HG03139 (cell line): ENCODE data around the gene WDR82.

Experiments used
- ATAC-seq: cut with Tn5 transposase; IDR thresholded peaks from one replicate; pipeline ENCODE4 v1.9.1; 2021; ENCODE audit not compliant: unreplicated experiment

Gene WDR82

DNA sequence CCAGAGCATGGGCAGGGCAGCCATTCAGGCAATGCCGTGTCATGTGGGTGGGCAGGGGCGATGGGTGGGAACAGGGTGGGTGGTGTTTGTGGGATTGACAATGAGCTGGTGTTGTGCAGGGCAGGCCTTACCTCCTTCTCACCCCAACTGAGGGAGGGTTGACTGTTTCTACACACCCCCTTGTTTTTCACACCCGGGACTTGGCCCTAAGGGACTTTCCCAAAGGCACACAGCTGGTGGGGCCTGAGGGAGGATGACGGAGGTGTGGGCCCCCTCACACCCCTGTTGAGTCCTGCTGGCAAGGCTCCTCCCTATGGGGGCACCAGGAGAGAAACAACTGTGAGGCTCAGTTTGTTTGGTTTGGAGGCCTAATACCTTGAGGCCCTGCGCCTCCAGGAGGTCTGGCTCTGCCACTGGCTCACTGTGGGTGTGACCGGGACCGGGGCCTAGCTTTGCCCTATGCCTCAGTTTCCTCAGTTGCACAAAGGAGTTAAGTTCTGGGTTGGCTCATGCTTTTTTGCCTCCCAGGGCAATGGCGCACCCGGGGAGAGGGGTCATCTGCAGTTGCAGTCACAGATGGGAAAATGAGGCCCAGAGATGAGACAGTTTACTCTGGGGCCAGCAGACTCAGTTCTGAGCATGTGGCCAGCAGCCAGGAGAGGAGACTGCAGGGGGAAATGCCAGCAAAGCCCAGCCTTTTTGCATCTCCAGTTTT lies 32.6 kb upstream of the WDR82 start:
- no peak for ATAC-seq

DNA sequence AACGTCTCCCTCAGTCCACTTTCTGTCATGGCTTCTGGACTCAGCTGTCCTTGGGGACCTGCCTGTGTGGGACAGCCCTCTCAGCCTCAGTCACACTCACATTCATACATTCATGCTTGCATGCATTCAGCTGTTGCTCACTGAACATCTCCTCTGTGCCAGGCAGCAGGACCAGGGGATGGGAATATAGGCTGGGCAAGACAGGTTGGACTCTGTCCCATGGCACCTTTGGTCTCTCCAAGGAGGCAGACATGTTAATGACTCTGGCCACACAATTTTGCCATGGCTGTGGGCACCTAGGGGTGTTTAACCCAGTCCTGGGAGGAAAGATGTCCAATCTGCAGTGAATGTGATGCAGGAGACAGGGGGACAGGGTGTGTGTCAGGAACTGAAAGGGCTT lies 29.9 kb upstream of the WDR82 start:
- ATAC-seq = no peak

DNA sequence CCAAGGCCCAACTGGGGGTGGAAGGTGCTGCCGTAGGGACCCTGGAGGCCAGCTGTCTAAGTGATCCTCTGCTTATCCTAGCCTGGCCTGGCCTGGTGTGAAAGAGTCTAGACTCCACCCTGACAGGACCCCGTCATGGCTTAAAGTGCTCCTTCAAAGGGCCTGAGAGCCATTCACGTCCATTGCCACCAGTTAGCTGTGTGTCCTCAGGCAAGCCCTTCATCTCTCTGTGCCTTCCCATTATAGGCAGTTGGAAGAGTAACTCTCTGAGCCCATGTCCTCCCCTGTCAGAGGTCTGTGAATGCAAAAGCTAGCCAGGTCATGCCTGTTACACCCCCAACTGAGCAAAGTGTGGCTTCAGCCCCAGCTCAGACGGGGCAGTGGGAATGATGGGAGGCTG lies 28.5 kb upstream of the WDR82 start:
- ATAC-seq = no peak

DNA sequence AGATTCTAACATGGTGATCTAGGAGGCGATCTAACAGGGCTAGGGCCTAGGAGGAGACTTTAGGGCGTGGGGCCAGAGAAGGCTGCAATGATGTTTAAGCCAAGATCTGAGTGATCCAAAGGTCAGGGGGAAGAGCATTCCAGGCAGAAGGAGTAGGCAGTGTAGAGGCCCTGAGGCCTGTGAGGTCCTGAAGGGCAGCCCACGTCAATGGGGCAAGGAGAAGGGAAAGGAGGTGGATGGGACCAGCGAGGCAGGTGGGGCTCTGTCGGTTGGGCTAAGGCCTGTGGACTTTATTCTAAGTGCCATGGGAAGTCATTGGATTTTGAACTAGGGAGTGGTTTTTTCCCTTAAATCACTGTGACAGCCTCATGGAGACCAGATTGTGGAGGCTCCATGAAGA lies 27.5 kb upstream of the WDR82 start:
- ATAC-seq = no peak

DNA sequence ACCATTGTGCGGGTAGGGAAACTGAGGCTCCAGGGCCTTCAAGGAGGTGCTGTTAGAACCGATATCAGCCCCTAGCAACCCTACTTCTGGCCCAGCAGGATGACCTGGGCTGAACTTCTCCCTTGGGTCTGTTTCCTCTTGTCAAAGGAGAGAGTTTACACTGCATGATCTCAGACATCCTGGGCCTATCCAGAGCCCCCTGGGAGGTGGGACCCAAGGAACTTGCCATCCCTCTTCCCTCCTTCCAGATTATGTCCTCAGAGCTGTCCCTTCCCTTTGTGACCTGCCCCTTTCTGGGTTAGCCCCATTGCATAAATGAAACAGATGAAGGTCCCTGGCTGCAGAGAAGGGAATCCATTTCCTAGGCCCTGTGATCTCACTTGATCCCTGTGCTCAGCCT lies 25.4 kb upstream of the WDR82 start:
- no peak for ATAC-seq

DNA sequence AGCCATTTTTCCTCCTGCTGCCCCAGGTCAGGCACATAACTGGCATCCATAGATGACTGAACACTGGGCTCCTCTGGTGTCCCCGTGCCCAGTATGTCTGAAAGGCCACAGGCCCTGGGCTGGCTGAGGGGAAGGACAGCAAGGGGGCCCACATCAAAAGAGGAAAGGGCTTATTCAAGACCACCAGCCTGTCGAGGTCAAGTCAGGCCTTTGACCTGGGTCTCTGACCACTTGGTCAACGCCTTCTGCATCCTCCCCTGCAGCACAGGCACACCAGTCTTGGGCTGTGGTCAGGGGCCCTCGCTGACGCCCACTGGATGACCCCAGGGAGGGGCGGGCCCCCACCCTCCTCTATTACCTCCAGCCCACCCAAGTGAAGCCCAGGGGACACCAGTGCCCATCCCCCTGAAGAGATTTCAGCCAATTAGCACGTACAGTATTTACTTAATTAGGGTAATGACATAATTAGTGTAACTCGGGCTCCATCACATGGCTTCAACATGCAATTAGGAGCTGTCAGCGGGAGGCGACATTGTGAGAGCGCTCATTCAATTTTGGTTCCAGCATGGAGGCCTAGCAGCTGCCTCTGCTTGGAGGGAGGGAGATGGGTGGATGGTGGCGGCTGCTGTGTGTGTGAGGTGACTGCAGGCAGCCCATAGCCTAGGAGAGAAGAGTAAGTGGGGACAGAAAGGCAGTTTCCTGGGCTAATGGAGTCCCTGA lies 24.1 kb upstream of the WDR82 start:
- ATAC-seq = no peak

DNA sequence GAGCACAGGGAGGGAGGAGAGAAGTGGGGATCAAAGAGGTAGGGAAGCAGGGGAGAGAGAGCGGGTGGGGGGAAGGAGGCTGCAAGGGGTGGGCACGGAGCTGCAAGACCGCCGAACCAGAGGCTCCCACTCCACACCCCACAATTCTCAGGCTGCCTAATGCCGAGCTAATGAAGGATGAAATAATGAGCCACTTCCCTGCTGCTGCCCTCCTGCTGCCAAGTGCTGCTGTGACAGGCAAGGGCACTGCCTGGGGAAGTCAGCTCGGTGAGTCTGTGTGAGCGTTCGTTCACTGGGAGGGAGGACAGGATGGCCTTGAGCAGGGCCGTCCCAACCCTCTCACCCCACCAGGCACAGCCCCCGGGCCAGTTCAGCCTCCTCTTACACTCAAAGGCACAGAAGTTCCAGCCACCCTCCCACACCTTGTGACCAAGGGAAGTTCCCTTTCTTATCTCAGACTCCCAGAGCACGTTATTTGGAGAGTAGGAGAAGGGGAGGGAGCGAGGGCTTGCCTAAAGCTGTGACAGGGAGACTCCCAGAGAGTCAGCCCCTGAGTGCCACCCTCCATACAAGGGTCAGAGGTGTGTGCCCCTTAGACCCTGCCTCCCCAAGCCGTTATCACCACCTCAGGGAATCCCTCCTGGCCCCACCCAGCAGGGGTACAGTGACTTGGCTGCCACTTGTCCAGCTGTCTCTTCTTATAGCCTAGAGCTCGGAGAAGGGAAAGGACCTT lies 21.6 kb upstream of the WDR82 start:
- ATAC-seq = no peak

DNA sequence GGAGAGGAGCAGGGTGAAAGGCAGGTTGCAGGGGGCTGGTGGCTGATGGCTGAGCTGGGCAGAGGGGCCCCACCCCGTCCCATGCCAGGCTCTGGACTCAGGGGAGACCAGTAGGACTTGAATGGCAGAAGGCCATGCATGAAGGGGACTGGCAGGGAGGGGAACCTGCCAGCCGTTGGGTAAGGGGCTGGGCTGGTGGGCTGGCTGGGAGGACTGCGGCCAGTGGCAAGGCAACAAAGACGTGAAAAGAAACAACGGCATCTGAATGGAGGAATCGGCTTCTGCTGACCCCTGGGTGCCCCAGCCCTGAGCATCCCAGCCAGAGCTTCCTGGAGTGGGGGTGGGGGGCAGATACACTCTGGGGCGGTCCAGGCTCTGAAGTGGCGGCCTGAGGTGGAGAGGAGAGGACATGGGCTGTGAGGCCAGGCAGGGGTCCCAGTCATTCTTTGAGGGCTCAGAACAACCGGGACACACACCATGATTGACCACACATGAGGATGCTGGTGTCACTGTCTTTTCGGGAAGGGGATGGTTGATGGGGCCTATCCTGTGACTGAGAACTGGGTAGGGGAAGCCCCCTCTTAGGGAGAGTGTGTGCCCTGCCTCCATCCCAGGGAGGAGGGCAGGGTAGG lies 20.9 kb upstream of the WDR82 start:
- no peak for ATAC-seq

DNA sequence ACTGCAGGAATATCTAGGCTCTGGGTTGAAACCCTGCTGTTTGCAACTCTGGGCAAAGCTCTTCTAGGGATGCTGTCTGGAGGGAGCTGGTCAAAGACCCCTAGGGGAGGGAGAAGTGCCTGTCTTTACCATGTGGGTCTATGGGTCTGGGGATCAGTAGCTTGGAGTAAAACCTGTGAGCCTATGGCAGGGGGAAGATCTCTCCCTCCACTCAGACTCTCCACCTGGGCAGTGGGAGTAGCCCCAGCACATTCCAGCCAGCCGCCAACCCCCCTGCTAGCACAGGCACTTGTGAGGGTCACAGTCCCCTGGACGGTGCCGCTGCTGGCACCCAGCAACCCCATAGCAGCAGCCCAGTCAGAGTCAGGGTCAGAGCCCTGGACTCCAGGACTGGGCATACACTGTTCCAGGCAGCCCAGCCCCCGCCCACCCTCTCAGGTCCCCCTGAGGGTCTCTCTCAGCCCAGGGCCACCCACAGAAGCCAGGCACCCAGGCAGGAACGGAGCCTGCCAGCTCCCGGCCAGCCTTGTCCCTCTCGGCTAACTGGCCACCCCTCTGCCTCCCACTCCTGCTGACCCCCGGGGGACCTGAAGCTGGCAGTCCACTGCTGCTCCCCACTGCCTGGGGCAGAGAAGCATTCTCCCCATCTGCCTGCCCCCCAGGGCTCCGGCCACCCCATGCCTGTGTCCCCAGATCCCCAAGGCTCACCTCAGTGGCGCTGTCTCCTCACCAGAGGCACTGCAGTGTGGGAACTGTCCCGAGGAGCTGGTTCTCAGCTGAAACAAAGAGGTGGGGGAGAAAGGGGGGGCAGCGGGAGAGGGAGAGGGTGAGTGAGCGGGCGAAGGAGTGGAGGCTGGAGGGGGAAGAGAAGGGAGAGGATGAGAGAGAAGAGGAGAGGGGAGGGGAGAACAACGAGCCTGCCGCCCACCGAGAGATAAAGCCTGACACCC lies 20.0 kb upstream of the WDR82 start:
- ATAC-seq = no peak

DNA sequence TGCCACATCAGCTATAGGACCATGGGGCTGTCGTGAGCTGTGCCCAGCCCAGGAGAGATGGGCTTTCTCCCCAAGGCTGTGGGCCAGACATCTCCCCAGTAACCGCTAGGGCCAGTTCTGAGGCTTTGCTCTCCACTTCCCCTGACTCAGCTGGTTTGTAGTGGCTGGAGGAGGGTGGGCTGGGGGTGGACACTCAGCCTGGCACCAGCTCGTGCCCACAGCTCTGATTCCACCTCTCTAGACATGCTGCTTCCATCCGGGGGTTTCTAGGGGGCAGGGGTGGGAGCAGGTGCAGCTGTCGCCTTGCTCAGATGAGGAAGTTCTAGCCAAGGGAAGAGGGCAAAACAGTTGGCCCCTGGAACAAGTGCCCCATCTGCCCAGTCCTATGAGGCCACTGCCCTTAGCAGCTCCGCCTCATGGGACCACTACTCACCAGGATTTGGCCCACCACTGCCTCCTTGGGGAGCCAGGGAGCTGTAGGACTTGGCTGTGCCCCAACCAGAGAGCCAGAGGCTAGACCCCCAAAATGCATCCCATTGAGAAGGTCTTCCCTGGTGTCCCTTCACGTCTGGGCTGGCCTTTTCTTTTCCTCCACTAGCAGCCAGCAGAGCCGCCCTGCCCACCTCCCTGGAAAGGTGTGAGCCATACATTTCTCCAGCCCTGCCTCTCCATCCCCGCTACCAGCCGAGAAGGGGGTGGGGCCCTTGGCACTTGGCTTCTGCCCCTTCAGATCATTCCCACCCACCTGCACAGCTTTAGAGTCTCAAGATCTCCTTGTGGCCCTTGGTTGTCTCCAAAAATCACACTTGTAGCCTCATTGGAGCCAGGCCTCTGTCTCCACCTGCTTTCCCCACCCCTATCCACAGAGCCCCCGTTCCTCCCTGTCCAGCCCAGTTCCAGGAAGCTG lies 19.0 kb upstream of the WDR82 start:
- no peak for ATAC-seq

DNA sequence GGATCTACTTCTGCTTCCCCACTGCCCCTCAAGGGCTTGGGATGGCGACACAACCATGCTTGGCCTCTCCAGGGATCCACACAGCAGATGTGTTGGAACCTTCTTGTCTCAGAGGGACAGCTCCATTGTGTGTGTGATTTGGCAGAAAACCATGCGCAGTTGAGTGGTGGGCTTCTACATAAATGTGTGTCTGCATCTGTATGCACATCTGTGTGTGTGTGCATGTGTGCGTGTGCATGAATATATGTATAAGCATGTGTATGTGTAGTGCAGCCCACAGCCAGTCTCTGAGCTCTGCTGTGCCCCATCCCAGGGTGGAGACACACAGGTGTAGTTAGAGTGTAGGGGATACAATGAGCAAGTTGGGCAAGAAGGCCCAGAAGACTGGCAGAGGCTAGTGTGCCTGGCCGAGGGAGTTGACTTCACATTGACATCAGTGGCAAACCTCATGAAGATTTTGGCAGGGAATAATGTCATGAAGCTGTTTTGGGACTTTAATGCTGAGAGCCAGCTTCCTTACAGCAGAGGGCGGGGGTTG lies 17.3 kb upstream of the WDR82 start:
- ATAC-seq = no peak

DNA sequence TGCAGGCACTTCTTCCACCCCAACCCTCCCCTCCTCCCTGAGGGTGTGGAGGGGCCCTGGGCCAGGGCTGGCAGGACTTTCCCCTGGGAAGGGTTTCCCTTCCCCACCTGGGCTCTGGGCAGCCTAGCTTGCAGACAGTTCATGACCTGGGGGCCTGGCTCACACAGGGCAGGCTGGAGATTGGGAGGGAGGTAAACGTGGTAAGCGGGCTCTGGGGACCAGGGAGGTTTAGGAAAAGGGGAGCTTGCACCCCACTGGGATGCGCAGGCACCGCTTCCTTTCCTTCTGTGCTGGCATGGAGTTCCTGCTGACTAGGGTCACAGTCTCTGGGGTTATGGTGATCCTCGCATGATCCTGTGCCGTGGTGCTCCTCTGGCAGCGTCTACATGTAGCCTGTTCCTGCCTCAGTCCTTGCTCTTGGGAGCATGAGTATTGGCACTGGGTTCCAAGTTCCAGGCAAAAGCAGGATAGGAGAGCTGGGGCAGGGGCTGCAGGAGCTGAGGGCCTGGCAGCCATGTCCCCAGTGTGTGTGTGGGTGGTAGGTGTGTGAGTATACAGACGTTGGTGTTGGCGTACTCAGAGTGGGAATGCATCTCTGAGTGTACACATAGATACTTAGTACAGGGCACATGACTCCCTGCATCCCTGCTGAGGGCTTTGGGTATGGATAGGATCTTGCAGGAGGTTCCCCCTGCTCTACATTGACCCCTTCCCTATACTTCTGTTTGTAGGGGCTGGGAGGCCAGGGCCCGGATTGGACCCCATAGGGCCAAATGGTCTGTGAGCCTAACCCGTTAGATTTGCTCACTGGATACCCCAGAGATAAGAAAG lies 16.1 kb upstream of the WDR82 start:
- no peak for ATAC-seq

DNA sequence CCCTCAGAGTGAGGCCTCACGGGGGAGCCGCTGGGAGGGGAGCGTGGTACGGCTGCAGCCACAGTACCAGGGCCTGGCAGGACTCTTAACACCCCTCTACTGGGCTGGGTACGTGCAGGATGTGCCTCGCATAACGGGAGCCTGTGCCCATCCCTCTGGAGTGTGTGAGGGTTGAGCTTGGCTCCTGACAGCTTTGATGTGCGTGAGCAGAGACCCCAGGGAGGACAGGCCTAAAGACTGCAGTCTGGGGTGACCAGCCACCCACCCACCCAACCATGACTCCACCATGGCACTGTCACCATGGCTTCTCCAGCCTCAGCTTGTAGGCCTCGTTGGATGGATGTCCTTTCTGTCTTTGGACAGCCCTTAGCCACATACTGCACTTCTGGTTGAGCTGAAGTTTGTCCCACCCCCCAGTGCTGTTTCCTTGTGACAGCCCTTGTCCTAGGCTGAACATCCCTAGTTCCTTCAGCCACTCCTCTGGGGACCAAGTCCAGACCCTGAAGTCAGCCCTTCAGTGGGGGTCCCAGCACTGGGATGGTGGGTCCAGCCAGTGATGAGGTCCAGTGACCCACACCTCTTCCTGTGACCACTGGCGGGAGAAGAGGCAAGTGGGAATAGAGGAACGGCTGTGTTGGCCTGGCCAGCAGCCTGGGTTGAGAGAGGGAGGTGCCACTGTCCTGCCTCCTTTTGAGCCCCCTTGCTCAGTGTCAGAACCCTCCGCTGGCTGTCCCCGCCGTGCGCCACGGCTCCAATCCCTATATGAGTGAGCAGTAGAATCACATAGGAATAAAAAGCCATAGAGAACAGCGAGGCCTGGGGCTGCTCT lies 15.3 kb upstream of the WDR82 start:
- ATAC-seq = no peak

DNA sequence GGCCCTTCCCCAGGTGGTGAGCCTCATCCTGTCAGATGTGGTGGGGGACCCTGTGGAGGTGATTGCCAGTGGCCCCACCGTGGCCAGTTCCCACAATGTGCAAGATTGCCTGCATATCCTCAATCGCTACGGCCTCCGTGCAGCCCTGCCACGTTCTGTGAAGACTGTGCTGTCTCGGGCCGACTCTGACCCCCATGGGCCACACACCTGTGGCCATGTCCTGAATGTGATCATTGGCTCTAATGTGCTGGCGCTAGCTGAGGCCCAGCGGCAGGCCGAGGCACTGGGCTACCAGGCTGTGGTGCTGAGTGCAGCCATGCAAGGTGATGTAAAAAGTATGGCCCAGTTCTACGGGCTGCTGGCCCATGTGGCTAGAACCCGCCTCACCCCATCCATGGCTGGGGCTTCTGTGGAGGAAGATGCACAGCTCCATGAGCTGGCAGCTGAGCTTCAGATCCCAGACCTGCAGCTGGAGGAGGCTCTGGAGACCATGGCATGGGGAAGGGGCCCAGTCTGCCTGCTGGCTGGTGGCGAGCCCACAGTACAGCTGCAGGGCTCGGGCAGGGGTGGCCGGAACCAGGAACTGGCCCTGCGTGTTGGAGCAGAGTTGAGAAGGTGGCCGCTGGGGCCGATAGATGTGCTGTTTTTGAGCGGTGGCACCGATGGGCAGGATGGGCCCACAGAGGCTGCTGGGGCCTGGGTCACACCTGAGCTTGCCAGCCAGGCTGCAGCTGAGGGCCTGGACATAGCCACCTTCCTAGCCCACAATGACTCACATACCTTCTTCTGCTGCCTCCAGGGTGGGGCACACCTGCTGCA lies 14.0 kb upstream of the WDR82 start:
- ATAC-seq = no peak

DNA sequence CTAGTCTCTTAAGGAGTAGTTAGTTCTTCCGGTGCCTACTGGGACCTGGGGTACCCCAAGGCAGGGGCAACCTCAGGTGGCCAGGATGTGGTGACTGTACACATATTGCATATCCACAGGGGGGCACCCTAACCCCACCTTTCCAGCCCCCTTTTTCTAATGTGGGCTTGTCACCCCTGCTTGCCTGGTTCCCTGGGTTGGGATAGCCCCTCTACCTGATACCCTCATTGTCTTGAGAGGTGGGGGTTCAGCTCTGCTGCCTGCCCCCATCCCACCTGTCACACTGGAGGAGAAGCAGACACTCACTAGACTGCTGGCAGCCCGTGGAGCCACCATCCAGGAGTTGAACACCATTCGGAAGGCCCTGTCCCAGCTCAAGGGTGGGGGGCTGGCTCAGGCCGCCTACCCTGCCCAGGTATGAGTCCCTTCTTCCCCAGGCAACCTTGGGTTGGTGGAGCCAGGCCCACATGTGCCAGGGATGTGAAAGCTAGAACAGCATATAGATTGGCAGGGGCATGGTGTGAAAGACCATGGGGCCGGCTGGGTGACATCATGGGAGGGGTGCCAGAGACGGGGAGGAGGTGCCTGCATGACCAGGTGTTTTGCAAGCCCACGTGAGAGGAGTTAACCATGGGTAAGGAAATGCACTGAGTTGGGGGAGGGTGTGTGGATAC lies 13.2 kb upstream of the WDR82 start:
- ATAC-seq = no peak
